Ovary (tissue), 3 donors: ENCODE results near the gene DENND1A.
"Not testable (repeated sequence)": the region's sequence is repeated elsewhere in the genome, so short reads cannot be mapped to it uniquely, and the experiment has no call there.

ENCODE experiments used
- CTCF ChIP-seq, 3 donors: fragments of 450-650 bp in 2 of 3; fragments of 200-600 bp in 1 of 3; IDR thresholded peaks; one replicate each; pipeline versions ENCODE4 v1.5.1 to v1.8.0; 2016 to 2022; ENCODE audit warnings: antibody characterized with exemption in 3 of 3, mild to moderate bottlenecking in 1 of 3
- EP300 ChIP-seq: sonication (generic); formaldehyde crosslinking; IDR thresholded peaks from one replicate; pipeline ENCODE4 v1.6.1; 2017; ENCODE audit warnings: antibody characterized with exemption
- POLR2A ChIP-seq: fragments of 450-650 bp; IDR thresholded peaks from one replicate; pipeline ENCODE4 v1.6.1; 2017; ENCODE audit warnings: antibody characterized with exemption, mild to moderate bottlenecking, moderate library complexity
- donor health status: DM: no; HTN: no; CAD: no.

- not testable (repeated sequence) for TF ChIP-seq CTCF (IDR thresholded peaks at IDR 0.05); POLR2A; EP300
Observed at GRCh38 chr9:123333058-123333669, 596.8 kb downstream of the DENND1A start.
